Lower lobe of right lung (tissue), 2 donors: ENCODE results near the gene ZNF362. TPM values are rescaled to one million over a fixed set of nuclear protein-coding genes. Genes with fewer than 3 reads are reported as not detected.
"Not testable (repeated sequence)": the region's sequence is repeated elsewhere in the genome, so short reads cannot be mapped to it uniquely, and the experiment has no call there.

ENCODE experiments used
- ATAC-seq, 2 donors: fragments of 200-7000 bp; cut with Tn5 transposase; one replicate each; pipeline ENCODE4 v1.9.1; 2020 to 2022; ENCODE audit warnings: mild to moderate bottlenecking in 2 of 2, moderate library complexity in 2 of 2
- DNase-seq: peaks from one replicate; pipeline ENCODE4 v3.0.0-alpha.2; 2020
- H3K27ac ChIP-seq: fragments of 200-600 bp; one replicate; pipeline ENCODE4 v1.8.0; 2022
- H3K27me3 ChIP-seq: fragments of 200-600 bp; one replicate; pipeline ENCODE4 v1.8.0; 2022; ENCODE audit warnings: low read depth
- H3K36me3 ChIP-seq: fragments of 200-600 bp; one replicate; pipeline ENCODE4 v1.8.0; 2022; ENCODE audit warnings: mild to moderate bottlenecking
- H3K4me1 ChIP-seq: fragments of 200-600 bp; one replicate; pipeline ENCODE4 v1.8.0; 2022
- H3K4me3 ChIP-seq: fragments of 200-600 bp; one replicate; pipeline ENCODE4 v1.8.0; 2022; ENCODE audit warnings: mild to moderate bottlenecking
- H3K9me3 ChIP-seq: fragments of 200-600 bp; one replicate; pipeline ENCODE4 v1.8.0; 2022
- intact Hi-C: fragments of 100-400 bp; cut with DNase I; formaldehyde crosslinking; loops from one replicate; pipeline ENCODE4 v1.11.0; 2022
- total RNA-seq: library from RNA; stranded (reverse); fragmentation: NEBNext Ultra II Directional; extraction: Animal tissue kit (Norgen Biotek cat#: 25700); gene quantifications from one replicate; pipeline ENCODE4 v1.2.1, GENCODE V29; 2021
- TF ChIP-seq, protein P1 (sequence below): fragments of 200-600 bp; IDR thresholded peaks from one replicate; pipeline ENCODE4 v1.8.0; 2022; ENCODE audit warnings: antibody characterized with exemption, mild to moderate bottlenecking
- donor health status: DM: no; HTN: yes; CAD: no; lungs with severe emphysema.

Gene ZNF362
- total RNA-seq, 1 donor from 2014 or later, result 30.7 TPM

GRCh38 chr1:33232716-33233115 lies 23.6 kb upstream of the ZNF362 start:
- DNase-seq (no peak), ATAC-seq (no peak)
- TF ChIP-seq, protein P1, sequence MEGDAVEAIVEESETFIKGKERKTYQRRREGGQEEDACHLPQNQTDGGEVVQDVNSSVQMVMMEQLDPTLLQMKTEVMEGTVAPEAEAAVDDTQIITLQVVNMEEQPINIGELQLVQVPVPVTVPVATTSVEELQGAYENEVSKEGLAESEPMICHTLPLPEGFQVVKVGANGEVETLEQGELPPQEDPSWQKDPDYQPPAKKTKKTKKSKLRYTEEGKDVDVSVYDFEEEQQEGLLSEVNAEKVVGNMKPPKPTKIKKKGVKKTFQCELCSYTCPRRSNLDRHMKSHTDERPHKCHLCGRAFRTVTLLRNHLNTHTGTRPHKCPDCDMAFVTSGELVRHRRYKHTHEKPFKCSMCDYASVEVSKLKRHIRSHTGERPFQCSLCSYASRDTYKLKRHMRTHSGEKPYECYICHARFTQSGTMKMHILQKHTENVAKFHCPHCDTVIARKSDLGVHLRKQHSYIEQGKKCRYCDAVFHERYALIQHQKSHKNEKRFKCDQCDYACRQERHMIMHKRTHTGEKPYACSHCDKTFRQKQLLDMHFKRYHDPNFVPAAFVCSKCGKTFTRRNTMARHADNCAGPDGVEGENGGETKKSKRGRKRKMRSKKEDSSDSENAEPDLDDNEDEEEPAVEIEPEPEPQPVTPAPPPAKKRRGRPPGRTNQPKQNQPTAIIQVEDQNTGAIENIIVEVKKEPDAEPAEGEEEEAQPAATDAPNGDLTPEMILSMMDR, result no peak
- H3K27ac ChIP-seq, result no peak overlapping the region
- no peaks in the 10 kb centered on the region for H3K36me3 ChIP-seq
- intact Hi-C loops, result no loop called here
- H3K27me3 ChIP-seq, result no peaks in the 10 kb centered on the region
- H3K9me3 ChIP-seq, result no peaks in the 10 kb centered on the region
- H3K4me1 ChIP-seq, result peaks cover 9% of the 10 kb centered on the region
- no peak overlapping the region for H3K4me3 ChIP-seq

GRCh38 chr1:33234131-33234530 lies 22.2 kb upstream of the ZNF362 start:
- ATAC-seq (no peak), DNase-seq (no peak)
- H3K27me3 ChIP-seq, result no peaks in the 10 kb centered on the region
- TF ChIP-seq, protein P1, result no peak
- no peaks in the 10 kb centered on the region for H3K36me3 ChIP-seq
- H3K4me3 ChIP-seq, result no peak overlapping the region
- no peak overlapping the region for H3K27ac ChIP-seq
- H3K9me3 ChIP-seq, result no peaks in the 10 kb centered on the region
- H3K4me1 ChIP-seq, result peaks cover 9% of the 10 kb centered on the region
- intact Hi-C loops, result no loop called here

- DNase-seq (no peak), ATAC-seq (peak in 1 of 2 donors; percentile 27)
- TF ChIP-seq, protein P1, result no peak
- H3K4me1 ChIP-seq, result peaks cover 9% of the 10 kb centered on the region
- no peak overlapping the region for H3K4me3 ChIP-seq
- intact Hi-C loops, result no loop called here
- H3K27me3 ChIP-seq, result no peaks in the 10 kb centered on the region
- H3K9me3 ChIP-seq, result no peaks in the 10 kb centered on the region
- H3K36me3 ChIP-seq, result no peaks in the 10 kb centered on the region
- no peak overlapping the region for H3K27ac ChIP-seq
Observed at GRCh38 chr1:33234588-33234990, 21.7 kb upstream of the ZNF362 start.

DNA sequence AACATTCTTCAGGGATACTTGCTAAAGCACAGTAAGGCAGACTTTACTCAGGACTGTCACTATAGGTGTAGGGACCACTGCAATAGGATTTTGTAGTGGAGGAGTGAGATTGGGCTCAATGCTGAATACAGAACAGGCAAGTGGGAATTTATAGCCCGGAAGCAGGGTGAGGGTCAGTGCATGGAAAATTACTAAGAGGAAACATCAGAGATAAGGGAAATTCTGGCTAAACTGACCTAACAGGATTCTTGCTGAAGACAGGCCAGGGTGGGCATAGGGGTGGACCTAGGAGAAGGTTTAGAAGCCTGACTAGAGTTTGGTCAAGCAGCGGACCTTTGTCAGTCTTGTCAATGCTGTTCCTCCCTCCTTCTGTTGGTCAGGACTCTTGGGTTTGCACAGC lies 20.8 kb upstream of the ZNF362 start:
- no peak for DNase-seq
- Histone ChIP-seq H3K9me3 (no peaks in the 10 kb centered on the region), H3K36me3 (no peaks in the 10 kb centered on the region), H3K4me1 (peaks cover 9% of the 10 kb centered on the region), H3K27ac (no peak overlapping the region), H3K27me3 (no peaks in the 10 kb centered on the region), H3K4me3 (no peak overlapping the region)
- intact Hi-C loops, result no loop called here
- TF ChIP-seq, protein P1, result no peak
- ATAC-seq, result no peak

DNA sequence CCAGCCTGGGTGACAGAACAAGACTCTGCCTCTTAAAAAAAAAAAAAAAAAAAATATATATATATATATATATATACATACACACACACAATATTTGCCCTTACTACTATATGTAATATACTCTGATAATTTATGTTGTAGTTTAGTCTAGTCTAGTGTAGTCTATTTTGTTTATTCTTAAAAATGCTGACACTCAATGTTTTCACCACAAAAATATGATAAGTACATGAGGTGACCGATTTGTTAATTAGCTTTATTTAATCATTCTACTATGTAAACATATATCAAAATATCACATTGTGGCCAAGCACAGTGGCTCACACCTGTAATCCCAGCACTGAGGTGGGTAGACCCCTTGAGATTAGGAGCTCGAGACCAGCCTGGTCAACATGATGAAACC lies 19.8 kb upstream of the ZNF362 start:
- no peaks in the 10 kb centered on the region for H3K36me3 ChIP-seq
- peaks cover 9% of the 10 kb centered on the region for H3K4me1 ChIP-seq
- no peak for ATAC-seq
- H3K9me3 ChIP-seq, result no peaks in the 10 kb centered on the region
- H3K27ac ChIP-seq, result no peak overlapping the region
- intact Hi-C loops, result no loop called here
- H3K27me3 ChIP-seq, result no peaks in the 10 kb centered on the region
- TF ChIP-seq, protein P1, result no peak
- no peak for DNase-seq
- H3K4me3 ChIP-seq, result no peak overlapping the region

DNA sequence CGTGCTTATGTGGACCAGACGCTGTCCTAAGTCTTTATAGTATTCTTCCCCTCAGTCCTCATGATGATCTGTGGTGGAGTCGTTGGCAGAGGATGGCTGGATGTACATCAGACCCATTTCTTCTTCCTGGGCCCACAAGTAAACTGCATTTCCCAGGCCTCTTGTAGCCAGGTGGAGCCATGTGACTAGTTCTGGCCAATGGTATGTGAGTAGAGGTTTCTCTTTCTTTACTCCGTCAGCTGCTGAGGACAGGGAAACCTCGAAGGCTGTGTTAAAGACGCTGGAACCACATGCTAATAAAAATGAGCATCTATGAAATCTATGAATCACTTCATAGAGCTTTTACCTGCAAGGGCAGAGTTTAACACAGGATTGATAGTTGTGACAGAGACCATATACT lies 18.7 kb upstream of the ZNF362 start:
- intact Hi-C loops, result no loop called here
- Histone ChIP-seq H3K36me3 (no peaks in the 10 kb centered on the region), H3K27me3 (no peaks in the 10 kb centered on the region), H3K27ac (no peak overlapping the region), H3K9me3 (no peaks in the 10 kb centered on the region), H3K4me1 (peaks cover 9% of the 10 kb centered on the region), H3K4me3 (no peak overlapping the region)
- TF ChIP-seq, protein P1, result no peak
- ATAC-seq, result no peak
- DNase-seq, result no peak

DNA sequence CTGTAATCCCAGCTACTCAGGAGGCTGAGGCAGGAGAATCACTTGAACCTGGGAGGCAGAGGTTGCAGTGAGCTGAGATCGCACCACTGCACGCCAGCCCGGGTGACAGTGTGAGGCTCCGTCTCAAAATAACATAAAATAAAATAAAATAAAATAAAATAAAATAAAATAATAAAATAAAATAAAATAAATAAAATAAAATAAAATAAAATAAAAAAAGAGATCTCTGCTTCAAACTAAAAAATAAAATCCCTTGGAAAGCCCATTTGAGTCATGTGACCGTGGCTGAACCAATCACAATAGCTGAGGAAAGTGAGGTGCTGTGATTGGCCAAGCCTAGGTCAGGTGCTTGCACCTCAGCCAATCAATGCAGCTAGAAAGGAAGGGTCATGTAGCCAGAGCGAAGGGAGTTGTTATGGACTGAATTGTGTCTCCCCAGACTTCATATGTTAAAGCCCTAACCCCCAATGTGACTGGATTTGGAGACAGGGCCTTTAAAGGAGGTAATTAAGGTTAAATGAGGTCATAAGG lies 18.0 kb upstream of the ZNF362 start:
- H3K27me3 ChIP-seq, H3K36me3 ChIP-seq, H3K4me3 ChIP-seq, H3K4me1 ChIP-seq, intact Hi-C loops, DNase-seq, ATAC-seq, H3K27ac ChIP-seq, H3K9me3 ChIP-seq: not testable (repeated sequence)

GRCh38 chr1:33239410-33239809 lies 16.9 kb upstream of the ZNF362 start:
- ATAC-seq, DNase-seq, H3K27ac ChIP-seq, H3K9me3 ChIP-seq, H3K27me3 ChIP-seq, H3K36me3 ChIP-seq, intact Hi-C loops, H3K4me3 ChIP-seq, H3K4me1 ChIP-seq: not testable (repeated sequence)
